Non-pigmented ciliary epithelial cell (primary cell): Measurements from ENCODE around the gene SNX25.

ENCODE experiments used
- DNase-seq: peaks from one replicate; pipeline ENCODE4 v3.0.0-alpha.2; 2010; ENCODE audit warnings: low read depth

Gene SNX25

DNA sequence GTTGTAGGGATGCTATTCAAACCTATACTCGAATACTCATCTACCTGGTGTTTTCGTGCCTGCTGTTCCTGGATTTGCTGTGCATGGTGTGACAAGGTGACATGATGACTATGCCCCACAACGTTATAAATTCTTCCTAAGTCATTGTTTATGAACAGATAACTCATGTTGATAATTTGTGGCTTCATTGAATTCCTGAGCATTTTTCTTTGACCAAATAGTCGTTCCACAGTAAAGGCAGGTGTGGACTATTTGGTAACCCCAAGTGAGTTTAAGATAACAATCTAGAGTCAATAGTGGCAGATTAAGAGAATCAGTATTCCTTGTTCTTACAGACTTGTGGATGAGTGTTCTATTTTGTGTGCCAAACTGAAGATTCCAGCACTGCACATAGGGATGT is 59.9 kb downstream of the SNX25 start:
- DNase-seq = no peak

DNA sequence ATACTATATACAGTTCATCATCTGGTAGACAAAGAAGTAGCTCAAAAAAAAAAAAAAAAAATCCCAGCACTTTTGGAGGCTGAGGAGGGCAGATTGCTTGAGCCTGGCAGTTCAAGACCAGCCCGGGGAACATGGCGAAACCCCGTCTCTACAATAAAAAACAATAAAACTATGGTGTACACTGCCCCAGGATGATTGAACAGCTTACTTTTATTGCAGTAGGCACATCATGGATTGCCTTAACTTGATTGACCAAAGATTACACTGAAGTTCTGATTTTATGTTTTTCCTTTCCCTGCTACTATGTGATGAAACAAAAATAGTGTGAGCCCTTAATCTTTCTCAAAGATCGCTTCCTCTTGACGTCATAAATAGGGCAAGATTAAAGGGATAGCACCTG is 60.6 kb downstream of the SNX25 start:
- no peak for DNase-seq

DNA sequence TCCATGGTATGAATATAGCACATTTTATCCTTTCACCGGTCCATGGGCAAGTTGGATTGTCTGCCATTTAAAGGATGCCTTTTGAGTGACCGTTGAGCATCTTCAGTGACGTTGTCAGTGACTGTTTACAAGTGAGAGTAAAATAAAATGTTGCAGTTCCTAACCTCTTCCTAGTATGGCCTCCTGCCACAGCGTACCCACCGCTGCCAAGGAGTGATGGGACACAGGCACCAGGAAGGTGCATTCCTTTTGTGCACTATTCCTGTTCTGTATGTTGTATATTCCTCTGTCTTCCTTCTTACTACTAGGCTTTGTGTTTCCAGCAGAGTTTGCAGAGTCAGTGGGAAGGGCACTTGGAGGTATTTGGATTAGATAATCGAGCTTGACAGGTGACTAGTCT is 61.5 kb downstream of the SNX25 start:
- DNase-seq = no peak

DNA sequence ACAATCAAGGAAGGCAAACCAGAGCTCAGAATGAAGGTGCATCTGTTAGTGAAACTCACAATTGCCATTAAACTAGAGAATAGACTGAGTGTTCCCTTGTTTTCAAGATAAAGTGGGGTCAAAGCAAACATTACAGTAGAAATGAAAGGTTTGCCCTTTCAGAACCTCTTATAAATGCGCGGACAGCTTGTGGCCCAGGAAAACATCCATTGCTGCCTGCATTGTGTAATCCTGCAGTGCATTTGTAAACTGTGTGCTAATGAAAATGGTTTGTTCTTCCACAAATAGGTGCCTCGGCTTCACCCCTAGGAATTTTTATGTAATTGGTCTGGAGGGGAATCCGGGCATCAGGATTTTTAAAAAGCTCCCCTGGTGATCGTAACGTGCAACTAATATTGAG is 62.8 kb downstream of the SNX25 start:
- no peak for DNase-seq

DNA sequence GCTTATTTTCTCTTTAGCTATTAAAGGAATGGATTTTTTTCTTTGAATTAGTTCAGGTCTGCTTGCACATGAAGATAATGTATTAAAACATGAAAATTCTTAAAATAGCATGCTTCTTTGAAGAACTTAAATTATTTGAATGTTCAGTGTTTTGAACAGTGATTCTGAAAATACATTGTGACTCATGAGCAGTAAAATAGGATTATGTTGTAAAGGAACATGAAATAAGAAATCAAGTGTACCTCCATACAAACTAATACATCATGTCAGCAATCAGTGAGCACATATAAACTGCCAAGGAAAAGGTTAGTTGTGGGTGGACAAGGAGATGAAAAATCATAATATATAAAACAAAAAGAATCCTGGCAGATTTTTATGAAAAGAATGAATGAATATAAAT is 66.1 kb downstream of the SNX25 start:
- no peak for DNase-seq

DNA sequence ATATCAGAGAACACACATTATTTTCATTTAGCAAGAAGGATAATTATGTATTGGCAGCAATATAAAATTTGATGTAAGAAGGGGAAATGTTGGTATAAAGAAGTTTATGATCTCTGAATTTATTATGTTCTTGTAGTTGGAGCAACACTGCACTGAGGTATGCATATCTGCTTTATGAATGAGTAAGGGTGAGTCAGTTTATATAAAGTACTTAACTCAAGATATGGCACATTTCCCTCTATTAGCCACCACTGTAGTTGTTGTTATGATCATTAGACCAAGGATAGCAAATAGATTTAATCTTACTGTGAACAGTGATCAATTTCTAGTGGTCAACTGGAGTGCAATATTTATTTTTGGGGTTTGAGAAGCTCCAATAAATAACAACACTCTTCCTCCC is 66.6 kb downstream of the SNX25 start:
- DNase-seq = no peak

DNA sequence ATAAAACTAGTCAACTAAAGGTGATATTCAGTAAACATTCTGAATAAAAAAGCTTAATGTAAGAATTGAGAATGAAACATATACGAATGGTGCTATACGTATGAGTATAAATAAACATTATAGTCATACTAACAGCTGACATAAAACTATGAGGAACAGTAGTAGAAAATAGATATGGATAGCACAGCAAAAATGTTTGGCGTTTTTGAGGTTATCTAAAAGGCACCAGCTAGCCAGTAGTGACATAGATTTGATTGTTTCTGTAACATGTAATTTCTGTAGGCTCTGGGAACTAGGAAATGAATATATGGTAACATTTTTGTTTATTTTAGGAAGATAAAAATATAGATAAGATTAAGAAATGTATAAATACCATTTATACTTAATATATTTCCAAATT is 69.3 kb downstream of the SNX25 start:
- DNase-seq = no peak

DNA sequence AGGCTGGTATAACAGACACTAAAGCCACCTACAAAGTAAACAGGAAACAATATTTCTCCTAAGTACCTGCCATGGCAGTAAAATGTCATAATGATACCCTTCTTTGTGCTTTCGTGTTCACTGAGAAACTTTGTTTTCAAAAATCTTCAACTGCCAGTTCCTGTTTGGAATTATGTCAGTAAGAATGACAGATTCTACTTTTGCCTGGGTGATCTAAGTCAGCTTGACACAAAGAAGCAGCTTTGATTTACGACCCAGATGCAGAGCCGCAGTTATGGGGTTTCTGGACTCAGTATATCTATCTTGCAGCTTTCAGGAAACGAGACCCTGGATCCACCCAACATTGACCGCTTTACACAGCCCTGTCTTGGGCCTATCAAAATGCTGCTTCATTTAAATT is 71.2 kb downstream of the SNX25 start:
- no peak for DNase-seq

DNA sequence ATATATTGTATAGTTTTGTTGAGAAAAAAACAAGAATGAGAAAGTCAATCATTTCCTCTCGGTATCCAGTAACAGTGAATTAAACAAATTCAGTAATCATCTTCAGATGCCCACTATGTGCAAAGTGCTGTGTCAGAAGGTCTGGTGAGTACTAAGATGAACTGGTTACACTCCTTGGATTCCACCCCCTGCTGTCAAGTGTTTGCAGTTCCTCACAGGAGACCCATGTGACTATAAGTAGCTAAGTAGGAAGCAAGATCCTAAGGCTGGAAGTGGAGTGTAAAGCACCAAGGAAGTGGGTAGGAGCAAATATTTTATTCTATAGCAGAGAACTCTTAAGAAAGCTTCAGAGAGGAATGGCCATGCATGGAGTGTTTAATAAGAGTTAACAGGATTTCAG is 73.6 kb downstream of the SNX25 start:
- DNase-seq = no peak

DNA sequence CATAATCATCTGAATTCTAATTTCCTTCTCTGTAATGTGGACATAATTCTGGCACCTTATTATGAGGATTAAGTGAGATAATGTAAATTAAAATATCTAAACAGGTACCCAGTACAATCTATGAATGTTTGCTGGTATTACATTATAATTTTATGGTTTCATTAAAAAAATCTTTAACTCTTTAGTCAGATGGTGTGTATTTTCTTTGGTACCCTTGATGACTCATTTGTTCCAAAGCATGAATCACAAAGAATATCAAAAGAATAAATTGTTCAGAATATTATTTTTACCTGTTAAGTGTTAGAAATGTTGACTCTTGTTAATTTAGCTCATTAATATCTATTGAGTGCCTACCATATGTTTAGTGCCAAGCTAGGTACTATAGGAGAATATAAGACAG is 74.3 kb downstream of the SNX25 start:
- no peak for DNase-seq

DNA sequence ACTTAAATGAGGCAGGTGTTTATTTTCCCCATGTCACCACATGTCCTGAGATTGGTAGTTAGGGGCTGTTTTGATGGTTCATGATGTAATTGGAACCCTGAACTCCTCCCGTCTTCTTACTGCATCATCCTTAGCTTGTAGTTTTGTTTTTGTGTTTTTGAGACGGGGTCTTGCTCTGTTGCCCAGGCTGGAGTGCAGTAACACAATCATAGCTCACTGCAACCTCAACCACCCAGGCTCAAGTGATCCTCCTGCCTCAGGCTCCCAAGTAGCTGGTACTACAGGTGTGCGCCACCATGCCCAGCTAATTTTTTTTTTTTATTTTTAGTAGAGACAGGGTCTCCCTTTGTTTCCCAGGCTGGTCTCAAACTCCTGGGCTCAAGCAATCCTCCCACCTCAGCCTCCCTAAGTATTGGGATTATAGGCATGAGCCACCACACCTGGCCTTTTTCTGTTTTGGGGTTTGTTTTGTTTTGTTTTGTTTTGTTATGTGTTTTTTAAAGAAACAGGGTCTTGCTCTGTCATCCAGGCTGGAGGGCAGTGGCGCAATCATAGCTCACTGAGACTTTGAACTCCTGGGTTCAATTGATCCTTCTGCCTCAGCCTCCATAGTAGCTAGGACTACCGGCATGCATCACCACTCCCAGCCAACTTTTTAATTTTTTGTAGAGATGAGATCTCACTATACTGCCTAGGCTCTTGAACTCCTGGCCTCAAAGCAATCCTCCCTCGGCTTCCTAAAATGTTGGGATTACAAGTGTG is 76.4 kb downstream of the SNX25 start:
- DNase-seq = no peak

DNA sequence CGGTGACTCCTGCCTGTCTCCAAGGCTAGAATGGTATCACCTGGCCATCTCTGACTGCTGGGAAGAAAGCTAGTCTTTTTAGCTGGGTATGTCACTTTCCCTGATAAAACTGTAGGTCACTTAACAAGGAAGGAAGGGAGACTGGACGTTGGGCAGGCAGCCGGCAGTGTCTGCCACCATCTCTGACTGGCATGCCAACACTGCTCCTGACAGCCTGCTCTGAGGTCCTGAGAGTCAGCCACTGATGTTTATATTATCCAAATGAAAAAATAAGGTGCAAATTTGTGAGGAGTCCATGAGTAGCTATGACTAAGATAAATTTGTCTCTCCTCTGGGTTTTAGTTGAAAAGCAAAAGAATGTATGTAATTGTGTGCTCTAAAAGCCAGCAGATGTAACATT is 77.2 kb downstream of the SNX25 start:
- no peak for DNase-seq

DNA sequence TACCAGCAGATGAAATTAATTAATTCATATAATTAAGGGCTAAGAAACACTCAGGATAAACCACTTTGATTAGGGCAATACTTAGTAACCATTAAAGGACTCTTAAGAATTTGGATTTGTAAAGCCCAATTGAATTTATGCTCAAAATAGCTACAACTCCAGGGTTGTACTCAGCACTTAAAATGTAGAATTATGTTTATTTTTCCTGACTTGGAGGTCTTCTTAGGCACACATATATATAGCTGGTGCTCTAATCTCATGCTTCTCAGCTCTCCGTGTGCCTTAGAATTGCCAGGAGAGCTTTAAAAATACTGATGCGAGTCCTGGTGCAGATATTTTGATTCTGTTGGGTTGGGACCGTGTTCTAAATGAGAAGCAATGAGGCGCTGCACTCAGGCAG is 77.6 kb downstream of the SNX25 start:
- DNase-seq = no peak

DNA sequence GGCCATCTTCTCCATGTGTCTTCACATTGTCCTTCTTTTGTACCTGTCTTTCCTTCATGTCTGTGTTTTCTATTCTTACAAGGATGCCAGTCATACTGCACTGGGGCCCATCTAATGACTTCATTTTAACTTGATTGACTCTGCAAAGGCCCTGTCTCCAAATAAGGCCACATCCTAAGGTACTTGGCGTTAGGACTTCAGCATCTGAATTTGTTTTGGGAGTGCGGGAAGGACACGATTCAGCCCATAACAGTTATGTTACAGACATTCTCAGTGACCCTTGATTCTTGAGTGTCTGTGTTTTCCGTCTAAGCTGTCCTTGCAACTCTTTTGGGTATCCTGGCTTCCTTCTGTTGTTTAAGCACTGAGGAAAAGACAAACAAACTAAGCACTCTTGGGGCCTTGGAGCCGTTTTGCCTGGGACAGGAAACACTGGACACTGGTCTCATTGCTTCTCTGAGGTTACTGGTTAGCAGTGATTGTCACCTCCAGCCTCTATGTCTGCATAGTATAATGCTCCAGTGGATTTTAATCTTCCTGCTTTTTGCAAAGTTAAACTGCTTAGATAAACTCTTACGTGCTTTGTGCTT is 80.7 kb downstream of the SNX25 start:
- no peak for DNase-seq

DNA sequence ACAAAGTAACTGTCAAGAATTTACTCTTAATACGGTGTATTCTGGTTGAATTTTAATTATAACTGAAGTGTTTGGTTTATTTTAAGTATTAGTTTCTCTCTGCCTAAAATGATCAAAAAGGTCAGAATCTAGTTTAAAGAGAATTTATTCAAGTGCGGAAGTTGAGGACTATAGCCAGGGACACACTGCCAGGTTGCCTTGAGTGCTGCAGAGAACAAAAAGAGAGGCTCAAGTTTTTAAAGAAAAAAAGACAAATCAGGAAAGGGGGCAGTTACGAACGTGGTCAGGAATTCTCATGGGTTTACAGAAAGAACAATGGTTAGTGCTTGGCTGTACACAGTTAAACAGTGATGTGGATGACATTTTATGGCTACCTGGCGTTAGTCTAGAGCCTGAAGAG is 81.3 kb downstream of the SNX25 start:
- DNase-seq = no peak

DNA sequence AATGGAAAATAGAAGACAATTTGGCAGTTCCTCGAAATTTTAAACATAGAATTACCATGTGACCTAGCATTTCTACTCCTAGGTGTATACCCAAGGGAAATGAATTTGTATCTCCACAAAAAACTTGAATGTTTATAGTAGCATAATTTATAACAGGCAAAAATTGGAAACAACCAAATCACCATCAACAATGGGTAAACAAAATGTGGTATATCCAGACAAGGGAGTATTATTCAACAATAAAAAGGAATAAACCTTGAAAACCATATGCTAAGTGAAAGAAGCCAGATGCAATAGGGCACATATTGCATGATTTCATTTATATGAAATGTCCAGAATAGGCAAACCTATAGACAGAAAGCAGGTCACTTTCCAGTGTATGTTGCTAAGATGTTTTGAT is 83.8 kb downstream of the SNX25 start:
- no peak for DNase-seq

DNA sequence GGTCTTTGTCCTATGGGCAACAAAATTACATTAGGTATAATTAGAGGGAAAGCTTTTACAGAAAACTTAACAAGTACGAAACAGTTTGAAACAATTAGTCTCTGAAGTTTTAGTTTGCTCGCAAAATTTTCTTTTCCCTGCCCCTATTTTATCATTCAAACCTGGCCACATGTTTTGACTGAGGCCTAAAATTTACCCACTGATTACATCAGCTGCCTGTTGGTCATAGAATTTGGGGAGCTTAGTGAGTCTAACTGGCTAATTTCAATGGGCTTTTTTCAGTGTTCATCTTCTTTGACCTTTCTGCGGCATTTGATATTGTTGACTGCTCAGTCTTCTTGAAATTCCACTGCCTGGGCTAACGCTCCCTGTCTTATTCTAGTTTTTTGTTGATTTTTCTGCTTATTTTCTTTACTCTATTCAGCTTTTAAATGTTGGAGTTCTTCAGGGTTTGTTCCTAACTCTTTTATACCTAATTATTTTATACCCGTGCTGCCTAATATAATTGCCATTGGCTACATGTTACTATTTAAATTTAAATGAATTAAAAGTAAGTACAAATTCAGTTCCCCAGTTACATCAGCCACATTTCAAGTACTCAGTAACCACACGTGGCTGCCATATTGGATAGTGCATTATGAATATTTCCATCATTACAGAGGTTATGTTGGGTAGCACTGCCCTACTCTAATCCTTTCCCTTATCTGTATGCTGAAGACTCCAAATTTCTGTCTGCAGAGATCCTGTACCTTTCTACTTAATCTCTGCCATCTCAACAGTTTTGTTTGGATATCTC is 87.5 kb downstream of the SNX25 start:
- no peak for DNase-seq

DNA sequence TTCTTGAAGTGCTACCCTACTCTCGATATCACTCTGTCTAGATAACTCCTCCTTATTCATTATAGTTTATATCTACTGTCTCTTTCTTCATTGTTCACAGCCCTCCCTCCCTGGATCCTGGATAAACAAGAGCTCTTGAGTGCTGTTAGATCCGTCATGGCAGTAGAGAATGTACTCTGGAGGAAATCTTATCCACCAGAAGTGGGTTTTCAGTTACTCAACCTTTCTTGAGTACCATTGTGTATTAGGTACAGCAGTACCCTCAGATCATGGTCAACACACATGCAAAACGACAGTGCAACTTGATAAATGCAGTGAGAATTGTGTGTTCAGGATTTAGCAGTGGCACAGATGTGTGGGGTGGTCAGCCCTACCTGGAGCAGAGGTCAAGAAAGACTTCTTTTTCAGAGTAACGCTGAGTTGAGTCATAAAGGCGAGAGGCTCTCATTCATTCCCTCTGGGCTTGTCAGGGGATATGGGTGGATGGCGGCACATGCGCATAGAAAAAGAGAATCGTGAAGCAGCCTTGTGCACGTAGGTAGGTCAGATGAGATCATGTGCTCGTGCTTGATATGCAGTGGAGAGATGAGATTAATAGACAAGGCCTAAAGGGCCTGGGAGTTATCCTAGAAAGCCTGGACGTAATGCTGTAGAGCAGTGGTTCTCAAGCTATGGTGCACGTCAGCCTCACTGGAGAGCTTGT is 89.5 kb downstream of the SNX25 start:
- DNase-seq = no peak

DNA sequence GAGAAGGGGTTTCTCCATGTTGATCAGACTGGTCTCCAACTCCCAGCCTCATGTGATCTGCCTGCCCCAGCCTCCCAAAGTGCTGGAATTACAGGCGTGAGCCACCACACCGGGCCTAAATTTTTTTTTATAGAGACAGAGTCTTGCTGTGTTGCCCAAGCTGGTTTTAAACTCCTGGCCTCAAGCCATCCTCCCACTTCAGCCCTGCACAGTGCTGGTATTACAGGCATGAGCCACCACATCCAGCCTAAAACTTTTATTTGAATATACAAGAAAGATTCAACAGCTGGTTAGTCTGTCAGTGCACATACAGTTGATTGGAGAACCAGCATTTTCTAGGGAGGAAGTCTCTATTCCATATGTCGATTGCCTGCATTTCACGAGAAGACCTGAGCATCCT is 95.1 kb downstream of the SNX25 start:
- no peak for DNase-seq

DNA sequence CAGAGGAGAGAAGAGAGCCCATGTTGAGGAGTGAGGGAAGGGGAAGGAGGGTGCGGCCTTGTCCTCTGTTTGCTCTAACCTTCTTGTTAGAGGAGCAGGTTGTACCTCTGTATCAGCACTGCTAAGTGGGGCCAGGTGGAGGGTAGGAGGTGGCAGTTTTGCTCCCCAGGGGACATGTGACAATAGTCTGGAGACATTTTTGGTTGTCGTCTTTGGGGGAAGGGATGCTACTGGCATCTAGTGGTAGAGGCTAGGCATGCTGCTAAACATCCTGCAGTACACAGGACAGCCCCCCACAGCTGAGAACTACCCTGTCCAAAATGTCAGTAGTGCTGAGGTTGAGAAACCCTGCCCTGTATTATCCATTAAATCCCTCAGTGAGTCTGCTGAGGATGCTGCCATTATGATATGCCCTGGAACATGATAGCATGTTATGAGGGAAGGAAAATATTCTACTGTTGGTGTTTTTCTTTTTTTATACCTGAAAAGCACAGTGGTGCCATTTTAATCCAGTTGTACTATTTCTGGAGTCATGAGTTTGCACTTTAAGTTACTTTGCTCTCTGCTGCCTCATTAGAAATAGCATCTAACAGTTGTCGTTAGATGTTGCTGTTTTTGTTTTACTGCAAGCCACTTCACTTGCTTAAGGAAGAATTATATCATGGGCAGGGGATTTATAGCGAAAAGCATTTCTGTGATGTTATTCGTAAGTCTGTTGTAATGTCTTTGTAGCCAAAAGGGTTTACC is 95.7 kb downstream of the SNX25 start:
- DNase-seq = no peak

DNA sequence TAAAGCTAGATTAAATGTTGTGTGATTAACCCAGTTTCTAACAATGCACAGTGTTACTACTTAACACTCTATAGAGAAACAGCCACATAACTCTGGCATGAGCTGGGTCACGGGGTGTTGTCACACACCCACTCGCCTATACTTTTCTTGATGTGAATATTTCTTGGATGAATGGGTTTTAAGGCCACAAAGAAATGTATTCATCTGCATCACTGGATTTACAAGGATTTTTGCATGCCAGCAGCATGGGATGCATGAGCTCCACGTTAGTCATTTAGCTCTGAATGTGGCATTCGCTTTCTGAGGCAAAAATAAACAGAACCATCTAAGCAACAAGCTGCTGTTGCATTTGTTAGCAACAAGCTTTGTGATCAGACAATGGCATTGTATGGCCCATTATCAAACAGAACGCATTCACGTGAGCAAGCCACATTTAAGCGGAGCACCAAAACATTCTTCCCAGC is 96.6 kb downstream of the SNX25 start:
- DNase-seq = peak; percentile 96
